GM20000 (cell line): ENCODE results near the gene RABGAP1L.

Source experiments
- DNase-seq: peaks from one replicate; pipeline ENCODE4 v3.0.0; 2012; ENCODE audit warnings: low spot score
- TF ChIP-seq, protein P1 (sequence below): IDR thresholded peaks from 2 replicates; pipeline ENCODE4 v1.5.1; 2012; ENCODE audit warnings: mild to moderate bottlenecking, control low read depth; ENCODE audit errors: extremely low read depth, missing control alignments

Gene RABGAP1L

DNA sequence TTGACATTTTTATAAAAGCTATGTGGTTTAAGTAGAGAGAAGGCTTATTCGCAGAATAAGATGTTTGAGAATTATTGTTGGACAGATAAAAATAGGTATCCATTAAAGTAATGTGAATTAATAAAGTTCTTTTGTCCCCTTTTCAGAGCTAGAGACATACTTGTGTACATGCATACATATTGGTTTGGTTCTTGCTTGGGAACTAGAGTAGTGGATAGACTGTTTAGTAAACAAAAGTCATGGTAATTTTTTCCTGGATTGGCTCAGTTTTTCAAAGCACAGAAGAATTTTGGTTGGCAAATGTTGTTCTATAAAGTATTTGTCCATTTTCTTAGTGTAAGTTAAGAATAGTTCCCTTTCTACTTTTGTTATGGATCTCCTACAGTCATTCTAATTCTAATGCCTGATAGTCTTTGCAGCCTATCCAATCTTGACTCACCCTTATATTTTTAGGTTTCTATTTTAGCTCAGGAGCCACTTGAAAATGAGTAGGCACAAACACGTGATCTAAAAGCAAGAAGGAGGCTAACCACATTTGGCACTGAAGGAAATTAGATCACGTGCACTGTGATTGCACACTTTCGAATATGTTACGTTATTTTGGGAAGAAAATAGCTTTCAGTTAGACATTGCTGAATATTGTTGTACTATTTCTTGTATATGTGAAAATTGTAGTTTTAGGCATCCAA is 47.0 kb downstream of the RABGAP1L start:
- DNase-seq, result no peak

DNA sequence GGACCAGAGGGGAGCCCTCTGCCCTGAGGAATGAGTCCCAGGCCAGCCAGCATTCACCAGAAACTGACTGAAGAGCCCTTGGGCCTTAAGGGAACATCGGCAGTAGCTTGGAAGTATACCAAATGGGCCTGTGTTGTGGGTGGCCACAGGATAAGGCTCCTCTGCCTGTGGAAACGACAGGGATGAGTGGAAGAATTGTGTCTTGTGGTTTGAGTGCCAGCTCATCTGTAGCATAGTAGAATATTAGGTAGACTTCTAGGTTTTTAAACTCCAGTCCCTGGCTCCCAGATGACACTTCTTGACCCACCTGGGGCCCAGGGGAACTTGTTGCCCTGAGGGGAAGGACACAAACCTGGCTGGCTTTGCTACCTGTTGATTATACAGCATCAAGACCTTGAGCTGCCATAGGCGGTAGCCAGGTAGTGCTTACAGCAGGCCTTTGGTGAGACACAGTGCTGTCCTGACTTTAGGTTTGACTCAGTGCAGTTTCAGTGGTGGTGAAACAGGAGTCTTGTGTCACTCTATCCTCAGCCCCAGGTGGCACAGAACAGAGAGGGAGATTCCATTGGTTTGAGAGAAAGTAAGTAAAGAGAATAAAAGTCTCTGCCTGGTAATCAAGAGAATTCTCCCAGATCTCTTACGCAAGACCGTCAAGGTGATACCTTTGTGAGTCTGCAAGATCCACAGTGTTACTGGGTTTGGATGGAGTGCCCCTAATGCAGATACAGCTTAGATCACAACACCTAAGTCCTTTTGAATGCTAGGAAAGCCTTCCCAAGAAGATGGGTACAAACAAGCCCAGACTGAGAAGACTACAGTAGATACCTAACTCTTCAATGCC is 50.2 kb downstream of the RABGAP1L start:
- TF ChIP-seq, protein P1, sequence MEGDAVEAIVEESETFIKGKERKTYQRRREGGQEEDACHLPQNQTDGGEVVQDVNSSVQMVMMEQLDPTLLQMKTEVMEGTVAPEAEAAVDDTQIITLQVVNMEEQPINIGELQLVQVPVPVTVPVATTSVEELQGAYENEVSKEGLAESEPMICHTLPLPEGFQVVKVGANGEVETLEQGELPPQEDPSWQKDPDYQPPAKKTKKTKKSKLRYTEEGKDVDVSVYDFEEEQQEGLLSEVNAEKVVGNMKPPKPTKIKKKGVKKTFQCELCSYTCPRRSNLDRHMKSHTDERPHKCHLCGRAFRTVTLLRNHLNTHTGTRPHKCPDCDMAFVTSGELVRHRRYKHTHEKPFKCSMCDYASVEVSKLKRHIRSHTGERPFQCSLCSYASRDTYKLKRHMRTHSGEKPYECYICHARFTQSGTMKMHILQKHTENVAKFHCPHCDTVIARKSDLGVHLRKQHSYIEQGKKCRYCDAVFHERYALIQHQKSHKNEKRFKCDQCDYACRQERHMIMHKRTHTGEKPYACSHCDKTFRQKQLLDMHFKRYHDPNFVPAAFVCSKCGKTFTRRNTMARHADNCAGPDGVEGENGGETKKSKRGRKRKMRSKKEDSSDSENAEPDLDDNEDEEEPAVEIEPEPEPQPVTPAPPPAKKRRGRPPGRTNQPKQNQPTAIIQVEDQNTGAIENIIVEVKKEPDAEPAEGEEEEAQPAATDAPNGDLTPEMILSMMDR, result no peak
- DNase-seq, result no peak

More for the DNA sequence above, 47.0 kb downstream of the RABGAP1L start:
- TF ChIP-seq, protein P1, result no peak

GRCh38 chr1:174211486-174211885 is 52.2 kb downstream of the RABGAP1L start:
- TF ChIP-seq, protein P1, result no peak
- no peak for DNase-seq

DNA sequence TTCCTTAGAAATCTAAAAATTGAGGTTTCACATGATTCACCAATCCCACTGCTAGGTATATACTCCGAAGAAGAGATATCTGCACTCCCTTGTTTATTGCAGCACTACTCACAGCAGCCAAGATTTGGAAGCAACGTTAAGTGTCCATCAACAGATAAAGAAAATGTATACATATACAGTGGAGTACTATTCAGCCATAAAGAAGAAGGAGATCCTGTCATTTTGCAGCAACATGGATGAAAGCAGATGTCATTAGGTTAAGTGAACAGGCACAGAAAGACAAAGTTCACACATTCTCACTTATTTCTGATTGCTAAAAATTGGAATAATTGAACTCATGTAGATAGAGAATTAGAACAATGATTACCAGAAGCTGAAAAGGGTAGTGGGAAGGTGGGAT is 56.4 kb downstream of the RABGAP1L start:
- TF ChIP-seq, protein P1, result no peak
- no peak for DNase-seq

DNA sequence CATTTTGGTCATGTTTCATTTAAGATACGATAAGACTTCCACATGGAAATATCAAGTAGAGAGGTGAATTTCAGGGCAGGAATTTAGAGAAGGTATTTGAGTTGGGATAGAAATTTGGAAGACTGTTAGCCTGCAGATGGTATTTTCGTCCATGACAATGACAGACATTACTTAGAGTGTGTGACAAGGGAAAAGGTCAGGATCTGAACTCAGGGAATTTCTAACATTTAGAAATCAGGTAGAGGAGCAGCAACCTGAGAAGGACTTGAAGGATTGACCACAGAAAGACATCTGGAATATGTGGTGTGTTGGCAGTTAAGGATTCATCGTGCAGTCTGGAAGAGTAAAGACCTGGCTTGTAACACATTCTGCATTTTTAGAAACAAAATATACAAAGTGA is 57.9 kb downstream of the RABGAP1L start:
- TF ChIP-seq, protein P1, result no peak
- DNase-seq, result no peak

- TF ChIP-seq, protein P1, result peak; percentile 45
- DNase-seq, result no peak
Observed at GRCh38 chr1:174217787-174218574, 58.7 kb downstream of the RABGAP1L start.
